Fibroblast of skin of abdomen (primary cell): ENCODE data around the gene KDM3B.

Experiments
- DNase-seq: peaks from one replicate; pipeline ENCODE4 v3.0.0-alpha.2; 2013

The KDM3B gene

DNA sequence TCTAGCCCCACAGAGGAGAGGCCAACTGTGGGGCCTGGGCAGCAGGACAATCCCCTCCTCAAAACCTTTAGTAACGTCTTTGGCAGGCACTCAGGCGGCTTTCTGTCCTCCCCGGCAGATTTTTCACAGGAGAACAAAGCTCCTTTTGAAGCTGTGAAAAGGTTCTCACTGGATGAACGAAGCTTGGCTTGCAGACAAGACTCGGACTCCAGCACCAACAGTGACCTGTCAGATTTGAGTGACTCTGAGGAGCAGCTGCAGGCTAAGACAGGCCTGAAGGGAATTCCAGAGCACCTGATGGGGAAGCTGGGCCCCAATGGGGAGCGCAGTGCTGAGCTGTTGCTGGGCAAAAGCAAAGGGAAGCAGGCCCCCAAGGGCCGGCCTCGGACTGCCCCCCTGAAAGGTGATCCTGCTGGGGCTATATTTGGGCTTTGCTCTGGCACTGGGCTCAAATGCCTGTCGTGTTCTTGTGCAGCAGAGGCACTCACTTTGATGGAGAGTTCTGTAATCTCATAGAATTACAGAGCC, 39.4 kb downstream of the KDM3B start:
- DNase-seq: no peak

DNA sequence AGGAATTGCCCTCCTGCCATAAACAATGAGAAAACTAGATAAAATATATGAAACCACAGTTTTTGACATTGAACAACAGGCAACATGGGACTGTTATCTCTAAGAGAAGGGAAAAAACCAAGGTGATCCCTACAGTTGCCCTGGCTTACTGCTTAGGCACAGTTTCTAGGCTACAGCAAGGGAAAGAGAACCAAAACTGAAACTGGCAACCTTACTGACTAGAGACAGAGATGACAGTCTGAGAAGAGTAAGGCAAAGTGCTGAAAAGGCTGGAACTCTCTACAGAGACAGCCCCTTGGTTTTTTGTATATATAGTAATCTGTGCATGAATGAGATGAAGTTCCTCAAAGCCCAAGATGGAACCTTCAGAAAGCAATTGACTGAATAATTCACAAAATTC, 50.2 kb downstream of the KDM3B start:
- DNase-seq: no peak

DNA sequence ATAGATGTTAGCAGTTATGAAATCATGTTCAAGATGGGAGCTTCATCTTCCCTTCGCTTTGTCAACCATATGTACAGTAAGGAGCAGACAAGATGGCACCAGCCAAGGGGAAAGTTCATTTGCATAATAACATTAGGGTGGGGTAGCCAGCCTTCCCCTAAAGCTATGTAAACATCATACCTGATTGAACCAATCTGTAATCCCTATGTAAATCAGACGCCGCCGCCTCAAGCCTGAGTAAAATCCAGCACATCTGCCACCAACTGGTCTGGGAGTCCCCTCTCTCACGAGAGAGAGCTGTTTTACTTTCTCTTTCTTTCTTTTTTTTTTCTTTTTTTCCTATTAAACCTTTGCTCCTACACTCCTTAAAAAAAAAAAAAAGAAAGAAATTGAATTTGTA, 55.5 kb downstream of the KDM3B start:
- DNase-seq: no peak

DNA sequence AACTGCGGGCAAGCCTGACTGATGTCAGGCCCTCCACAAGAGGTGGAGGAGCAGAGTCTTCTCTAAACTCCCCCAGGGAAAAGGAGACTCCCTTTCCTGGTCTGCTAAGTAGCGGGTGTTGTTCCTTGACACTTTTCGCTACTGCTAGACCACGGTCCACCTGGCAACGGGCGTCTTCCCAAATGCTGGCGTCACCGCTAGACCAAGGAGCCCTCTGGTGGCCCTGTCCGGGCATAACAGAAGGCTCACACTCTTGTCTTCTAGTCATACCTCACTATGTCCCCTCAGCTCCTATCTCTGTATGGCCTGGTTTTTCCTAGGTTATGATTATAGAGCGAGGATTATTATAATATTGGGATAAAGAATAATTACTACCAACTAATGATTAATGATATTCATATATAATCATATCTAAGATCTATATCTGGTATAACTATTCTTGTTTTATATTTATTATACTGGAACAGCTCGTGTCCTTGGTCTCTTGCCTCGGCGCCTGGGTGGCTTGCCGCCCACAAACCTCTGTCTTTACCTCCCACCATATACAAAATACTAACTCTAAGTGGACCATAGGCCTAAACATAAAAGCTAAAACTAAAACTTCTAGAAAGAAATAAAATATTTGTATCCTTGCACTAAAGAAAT, 58.6 kb downstream of the KDM3B start:
- DNase-seq: peak; percentile 7

DNA sequence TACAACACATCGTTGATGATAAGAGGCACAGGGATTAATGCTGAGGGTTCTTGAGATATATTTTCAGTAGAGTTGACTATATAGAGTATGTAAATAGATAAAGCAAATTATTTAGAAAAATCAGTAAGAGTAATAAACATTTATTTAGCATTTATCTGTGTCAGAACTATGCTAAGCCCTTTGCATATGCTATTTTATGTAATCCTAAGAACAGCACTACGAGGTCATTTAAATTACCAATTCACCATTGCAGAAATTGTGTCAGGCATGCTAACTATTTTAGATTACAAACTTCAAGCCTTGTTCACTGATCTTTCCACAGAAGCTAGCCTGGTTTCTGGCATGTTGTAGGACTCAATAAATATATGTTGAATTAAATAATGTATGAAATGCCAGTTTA, 66.0 kb downstream of the KDM3B start:
- DNase-seq: no peak

DNA sequence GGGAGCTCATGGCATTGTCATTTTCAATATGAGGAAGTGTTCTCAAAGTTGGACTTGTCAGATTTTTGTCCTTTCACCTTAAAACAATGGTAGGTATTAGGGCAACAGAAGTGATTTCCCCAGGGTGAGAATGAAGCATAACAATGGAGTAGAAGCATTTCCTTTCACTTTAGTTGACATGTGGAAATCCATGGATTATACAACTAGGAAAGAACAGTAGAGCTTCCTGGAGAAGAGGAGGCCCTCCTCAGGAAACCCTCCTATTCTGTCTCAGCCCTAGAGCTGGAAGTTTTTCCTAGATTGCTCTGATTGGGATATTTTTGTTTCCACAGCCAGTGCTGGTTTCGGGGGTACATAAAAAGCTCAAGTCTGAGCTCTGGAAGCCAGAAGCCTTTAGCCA, 72.6 kb downstream of the KDM3B start:
- no peak for DNase-seq

DNA sequence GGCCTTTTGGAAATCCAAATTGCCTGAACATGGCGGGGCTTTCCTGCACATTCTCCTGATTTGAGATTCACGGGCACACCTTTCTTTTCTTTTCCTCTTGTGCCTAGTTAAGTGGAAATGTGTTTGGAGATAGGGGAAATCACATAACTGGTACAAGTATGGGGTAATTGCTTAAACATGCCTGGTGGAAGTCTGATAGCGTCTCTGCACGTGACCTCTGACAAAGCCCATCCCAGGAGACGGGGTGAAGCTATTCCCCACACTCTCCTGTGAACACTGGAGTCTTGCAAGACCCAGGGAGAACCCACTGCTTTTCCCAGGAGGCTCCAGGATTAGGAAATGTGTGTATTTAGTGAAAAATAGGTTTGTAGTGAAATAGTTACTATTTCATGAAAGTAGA, 83.5 kb downstream of the KDM3B start:
- no peak for DNase-seq

DNA sequence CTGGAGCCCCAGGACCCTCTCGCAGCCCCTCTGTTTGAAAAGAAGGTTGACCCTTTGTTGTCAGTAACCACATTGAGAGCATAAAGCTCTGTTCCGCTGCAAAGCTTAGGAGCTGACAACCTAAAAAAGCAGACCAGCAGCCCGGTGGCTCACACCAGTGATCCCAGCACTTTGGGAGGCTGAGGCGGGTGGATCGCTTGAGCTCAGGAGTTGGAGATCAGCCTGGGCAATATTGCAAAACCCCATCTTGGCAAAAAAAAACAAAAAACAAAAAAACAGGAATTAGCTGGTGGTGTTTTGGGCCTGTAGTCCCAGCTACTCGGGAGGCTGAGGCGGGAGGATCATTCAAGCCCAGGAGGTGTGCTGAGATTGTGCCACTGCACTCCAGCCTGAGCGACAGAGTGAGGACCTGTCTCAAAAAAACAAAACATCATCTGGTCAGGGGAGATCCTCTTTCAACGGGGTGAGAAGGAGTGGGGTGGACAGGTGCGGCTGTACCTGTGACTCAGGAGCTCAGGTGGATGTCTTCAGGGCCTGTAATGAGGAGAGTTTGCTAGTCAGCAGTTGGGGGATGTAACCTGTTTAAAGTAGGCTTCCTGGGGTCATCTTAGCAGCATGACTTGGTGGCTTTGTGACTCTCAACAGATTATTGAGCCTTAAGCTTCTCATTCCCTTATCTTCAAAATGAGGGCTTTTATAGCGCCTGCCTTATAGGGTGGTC, 85.7 kb downstream of the KDM3B start:
- no peak for DNase-seq

DNA sequence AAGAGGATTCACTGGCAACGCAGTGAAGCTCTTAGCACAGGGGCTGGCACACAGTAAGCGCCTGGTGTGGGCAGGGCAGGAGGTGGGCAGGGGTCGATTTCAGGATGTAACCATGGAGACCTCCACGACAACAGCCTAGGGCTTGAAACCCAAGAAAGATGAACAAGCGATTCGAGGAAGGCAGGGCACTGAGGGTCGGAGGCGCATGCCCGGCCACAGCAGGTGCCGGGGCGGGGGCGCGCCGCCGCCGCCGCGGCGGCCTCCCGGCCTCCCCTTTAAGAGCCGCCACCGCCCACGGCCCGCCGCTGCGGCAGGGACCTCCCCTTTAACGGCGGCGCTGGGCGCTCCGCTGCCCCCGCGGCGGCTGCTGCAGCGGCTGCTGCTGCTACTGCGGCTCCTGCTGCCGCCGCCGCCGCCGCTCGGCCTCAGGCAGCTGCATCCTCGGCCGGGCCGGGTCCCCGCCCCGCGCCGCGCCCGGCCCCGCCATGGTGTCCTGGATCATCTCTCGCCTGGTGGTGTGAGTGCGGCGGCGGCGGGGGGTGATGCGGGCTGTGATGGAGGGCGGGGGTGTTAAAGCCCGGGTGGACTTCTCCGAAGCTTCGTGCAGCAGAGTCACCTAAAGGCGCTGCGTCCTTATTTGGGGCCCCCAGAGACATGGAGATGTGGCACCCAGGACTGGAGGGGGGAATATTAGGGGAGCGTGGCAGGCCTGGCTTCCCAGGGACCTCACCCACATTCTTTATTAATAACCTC, 86.4 kb downstream of the KDM3B start, which contains the start of gene REEP2:
Gene REEP2 (plus strand): TSS at position 334 of the 753 bp plus-strand sequence. CDS start 152 bp downstream, at position 486.
- DNase-seq: peak; percentile 49

DNA sequence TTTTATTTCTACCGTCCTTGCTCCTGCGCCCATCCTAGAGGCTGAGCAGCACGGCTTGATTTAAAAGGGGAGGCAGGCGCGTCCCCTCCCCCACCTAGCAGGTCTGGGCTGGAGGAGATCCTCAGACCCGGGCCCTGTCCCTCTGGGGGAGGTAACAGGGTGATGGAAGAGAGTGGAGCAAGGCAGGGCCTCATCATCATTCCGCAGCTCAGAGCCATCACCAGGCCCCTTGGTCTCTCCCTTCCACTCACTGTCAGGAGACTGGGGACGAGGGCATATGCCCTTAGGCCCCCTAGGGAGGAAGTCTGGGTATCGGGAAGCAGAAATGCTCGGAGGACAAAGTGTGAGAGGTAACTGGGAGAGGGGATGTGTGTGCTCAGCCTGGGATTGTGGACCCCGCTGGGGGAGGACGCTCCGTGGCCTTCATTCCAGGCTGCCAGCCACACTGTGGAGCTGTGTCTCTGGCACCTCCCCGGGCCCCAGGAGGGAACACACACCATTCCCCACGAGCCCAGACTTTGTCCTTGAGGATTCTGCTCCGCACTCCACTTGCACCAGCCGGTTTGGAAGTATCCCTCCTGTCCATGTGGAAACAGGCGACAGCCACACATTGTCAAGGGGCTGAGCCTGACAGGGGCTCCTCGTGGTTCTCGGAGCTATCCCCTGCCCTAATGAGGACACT, 87.1 kb downstream of the KDM3B start:
- no peak for DNase-seq

DNA sequence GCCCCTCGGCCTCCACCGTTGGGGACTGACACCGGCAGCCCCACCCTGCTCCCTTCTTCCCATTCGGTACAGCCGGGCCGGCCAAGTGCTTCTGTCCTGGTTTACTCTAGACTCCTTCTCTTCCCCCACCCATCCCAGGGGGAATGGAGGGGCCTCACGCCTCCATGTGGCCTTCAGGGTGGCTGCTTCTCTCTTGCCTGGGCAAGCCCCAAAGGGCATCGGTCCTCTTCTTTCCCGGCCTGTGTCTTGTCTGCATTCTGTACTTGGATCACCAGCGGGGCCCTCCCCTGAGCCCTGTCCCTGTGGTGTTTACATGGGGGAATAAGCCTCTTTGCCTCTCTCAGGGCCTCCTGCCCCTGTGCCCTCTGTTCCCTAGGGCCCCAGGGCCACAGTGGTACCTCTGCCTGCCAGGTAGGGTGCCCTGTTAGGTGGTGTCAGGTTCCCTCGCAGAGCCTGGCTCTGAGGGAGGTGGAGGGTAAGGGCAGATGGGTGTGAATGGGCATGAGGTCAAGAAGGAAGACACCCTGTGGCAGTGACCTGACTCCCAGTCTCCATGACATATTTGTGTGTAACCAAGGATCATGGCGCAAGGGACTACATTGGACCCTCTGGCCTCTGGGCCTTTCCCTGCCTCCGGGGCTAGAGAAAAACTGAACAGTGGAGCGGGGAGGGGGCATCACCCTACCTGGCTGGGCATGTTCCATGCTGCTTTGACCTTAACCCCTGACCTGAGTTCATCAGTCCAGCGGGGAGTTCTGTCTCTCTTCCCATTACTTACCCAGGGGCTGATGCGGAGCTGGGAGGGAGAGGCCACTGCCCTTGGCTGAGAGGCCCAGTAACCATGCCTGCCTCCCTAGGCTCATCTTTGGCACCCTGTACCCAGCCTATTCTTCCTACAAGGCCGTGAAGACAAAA, 87.9 kb downstream of the KDM3B start:
- no peak for DNase-seq

DNA sequence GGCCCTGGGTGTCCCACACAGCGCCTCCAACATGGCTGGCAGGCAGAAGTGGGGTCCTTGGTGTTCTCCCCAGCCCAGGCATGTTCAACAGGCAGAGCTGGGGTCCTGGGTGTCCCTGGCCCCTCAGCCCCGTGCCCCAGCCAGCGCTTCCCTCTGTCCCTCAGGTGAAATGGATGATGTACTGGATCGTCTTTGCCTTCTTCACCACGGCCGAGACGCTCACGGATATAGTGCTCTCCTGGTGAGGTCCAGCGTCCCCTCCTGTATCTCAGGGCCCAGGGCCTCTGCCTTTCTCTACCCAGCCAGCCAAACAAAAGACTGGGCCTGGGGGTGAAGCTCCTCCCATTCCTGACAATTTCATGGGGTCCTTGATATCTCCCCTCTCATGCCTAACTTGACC, 88.7 kb downstream of the KDM3B start:
- DNase-seq: no peak

DNA sequence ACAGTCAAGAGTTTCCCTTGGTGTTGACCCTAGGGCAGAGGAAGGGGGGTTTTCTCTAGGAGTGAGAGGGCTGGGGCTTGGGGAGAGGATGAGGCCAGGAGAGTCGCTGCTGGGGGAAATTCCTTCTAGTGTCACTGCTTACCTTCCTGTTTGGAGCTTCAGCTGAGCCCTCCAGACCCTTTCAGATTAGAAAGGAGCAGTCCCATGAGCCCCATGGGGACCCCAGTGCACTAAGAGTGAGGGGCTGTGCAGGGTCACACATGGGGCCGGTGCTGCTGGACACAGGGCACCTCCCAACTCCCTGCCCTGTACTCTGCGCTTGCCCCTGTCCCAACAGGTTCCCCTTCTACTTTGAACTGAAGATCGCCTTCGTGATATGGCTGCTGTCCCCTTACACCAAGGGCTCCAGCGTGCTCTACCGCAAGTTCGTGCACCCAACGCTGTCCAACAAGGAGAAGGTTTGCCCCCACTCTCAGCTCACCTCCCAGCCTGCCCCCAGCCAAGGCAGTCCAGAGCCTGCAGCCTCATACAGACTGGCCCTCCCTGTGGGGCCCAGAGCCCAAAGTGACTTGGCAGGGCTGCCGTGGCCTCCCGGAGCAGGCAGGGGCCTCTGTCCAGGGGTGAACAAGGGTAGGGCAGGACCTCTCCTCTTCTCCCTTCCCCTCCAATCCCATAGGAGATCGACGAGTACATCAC, 91.7 kb downstream of the KDM3B start:
- no peak for DNase-seq

DNA sequence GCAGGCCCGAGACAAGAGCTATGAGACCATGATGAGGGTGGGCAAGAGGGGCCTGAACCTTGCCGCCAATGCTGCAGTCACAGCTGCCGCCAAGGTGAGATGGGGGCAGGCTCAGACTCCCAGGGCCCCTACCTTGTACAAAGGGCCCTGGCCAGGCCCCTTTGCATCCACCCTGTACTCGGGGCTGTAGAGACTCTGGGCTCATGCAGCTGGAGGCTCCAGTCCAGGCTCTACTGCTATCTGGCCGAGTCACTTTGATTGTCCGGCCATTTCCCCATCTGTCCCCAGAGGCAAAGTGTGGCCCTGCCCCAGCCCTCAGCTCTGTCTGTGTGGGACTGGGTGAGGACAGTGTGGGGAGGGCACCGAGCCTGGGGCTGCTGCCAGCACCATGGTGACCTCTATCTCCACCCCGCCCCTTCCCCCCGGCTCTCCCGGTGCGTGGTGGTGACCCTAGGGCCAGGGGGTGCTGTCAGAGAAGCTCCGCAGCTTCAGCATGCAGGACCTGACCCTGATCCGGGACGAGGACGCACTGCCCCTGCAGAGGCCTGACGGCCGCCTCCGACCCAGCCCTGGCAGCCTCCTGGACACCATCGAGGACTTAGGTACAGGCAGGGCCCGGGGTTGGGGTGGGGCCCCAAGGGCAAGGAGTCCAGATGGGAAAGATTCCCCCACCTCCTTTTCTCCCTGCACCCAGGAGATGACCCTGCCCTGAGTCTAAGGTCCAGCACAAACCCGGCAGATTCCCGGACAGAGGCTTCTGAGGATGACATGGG, 92.5 kb downstream of the KDM3B start:
- no peak for DNase-seq

DNA sequence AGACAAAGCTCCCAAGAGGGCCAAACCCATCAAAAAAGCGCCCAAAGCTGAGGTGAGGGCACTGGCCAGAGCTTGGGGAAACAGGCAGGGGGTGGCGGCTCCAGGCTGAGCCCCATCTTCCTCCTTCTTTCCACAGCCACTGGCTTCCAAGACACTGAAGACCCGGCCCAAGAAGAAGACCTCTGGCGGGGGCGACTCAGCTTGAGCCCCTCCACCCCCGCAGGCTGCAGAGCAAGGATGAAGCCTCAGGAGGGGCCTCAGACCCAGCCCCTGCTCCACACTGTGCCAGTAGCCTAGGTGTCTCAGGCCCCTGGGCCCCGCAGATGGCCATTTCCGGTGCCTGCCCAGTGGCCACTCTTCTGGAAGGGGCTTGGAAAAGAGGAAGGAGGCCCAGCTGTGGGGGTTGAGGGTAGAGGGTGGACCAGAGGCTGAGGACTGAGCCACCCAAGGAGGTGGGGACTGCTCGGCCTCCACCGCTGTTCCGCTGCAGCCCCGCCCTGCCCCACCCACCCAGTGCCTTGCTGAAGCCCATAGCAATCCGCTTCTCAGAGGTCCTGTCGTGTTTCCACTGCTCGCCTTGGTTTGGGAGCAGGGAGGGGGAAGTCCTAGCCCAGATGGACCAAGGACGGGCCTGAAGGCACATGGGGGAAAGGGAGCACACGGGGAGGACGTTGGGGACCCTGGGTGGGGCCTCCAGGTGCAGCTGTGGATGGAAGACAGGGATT, 93.2 kb downstream of the KDM3B start:
- DNase-seq: no peak

DNA sequence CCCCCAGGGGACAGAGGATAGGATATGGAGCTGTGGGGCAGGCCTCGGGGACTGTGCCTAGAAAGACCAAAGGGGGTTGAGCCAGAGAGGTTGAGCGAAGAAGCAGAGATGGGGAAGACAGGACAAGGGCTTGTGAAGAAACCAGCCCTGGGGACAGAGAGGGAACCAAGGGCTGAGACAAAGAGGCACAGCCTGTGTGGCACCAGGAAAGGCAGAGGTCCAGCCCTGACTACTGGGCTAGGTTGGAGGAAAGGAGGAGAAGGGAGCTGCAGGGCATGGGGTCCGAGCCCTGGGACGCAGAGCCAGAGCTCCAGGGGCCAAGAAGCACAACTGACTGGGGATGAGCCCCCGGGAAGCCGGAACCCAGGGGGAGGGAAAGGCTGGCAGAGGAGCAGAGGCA, 95.6 kb downstream of the KDM3B start:
- DNase-seq: no peak

DNA sequence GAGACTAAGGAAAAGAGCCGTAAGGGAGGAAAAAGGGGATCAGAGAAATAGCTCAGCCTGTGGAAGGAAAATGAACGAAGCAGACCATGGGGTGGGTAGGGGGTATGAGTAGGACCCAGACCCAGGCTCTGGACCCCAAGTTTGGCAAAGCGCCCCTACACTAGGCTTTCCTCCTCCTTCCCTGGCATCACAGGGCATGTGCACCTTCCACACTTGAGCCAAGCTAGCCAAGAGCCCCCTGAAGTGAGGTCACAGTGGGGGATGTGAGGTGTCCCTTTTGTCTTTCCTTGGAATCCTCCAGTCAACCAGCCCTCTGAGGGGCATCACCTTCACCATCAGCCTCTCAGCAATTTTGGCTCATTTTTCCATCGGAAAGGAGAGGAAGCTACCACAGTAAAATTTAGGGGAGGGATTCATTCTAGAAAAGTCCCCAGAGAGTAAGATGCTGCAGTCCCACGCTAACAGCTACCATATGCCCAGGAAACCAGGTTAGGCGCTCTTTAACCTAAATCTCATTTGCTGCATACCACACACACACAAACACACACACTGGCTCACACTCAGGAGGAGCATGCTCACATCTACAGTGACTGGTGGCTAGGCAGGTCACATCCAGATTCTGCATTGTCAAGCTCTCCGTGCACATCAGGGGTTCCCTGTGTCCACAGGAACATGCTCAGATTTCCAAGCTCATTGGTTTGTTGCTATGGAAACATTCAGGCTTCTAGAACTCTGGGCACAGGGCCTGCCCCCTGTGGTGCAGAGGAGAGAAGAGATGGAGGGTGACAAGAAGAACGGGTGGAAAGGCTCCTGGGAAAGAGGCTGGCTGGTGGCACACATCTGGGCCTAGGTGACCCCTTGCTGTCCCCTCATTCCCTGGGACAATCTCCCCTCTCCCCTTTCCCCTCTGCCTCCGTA, 96.3 kb downstream of the KDM3B start:
- peak; percentile 16 for DNase-seq

DNA sequence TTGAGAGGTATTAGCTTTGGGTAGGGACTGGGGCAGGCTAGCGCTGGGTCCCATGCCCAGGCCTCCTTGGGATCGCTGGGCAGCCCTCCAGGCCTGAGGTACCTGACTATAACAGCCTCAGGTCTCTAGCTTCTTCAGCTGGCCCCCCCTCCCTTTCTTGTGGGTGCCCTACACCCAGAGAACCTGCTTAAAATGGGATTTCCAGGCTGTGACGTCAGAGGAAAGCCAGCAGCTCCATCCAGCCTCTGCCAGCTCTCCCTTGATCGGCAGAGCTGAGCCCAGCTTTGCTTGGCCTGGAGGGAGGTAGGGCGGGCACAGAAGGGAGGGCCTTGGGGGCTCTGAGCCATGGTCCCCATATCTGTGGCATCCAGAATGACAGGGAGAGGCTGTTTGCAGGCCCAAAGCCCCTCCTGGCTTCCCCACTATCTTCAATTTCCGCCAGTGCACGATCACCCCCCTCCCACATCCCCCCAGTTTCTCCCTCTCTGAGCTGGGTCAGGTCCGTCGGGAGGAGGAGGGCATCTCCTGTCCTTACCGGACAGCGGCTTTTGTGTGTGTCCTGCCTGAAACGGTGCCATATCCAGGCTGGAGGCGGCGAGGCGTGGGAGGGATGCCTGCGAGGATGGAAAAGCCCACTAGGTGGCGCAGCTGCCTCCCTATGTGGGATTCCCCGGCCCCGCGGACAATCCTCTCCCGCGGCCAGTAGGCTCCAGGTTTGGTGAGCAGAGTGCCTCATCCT, 97.2 kb downstream of the KDM3B start:
- peak; percentile 74 for DNase-seq
